Neutrophil (primary cell): Measurements from ENCODE around the gene NINL.

Experiments
- H3K27ac ChIP-seq: fragments of 200-600 bp; sonication (generic); 2 replicates; pipeline ENCODE4 v1.5.1; 2016; ENCODE audit warnings: mild to moderate bottlenecking, moderate library complexity
- H3K27me3 ChIP-seq: fragments of 200-600 bp; sonication (generic); 2 replicates; pipeline ENCODE4 v1.6.0; 2016; ENCODE audit warnings: mild to moderate bottlenecking
- H3K36me3 ChIP-seq: fragments of 200-600 bp; sonication (generic); 2 replicates; pipeline ENCODE4 v1.5.1; 2017
- H3K4me1 ChIP-seq, 2 experiments: fragments of 200-600 bp in 1 of 2; sonication (generic) in 1 of 2; 1 replicate in 1 of 2; 2 replicates in 1 of 2; pipeline versions ENCODE4 v1.5.1 to v1.6.1; 2013 to 2016; ENCODE audit warnings: low read depth in 1 of 2, low read length in 1 of 2, mild to moderate bottlenecking in 1 of 2, moderate library complexity in 1 of 2; ENCODE audit not compliant: control insufficient read depth in 1 of 2, insufficient read depth in 1 of 2
- H3K4me3 ChIP-seq, 2 experiments: fragments of 200-600 bp in 1 of 2; sonication (generic) in 1 of 2; 1 replicate in 1 of 2; 2 replicates in 1 of 2; pipeline ENCODE4 v1.5.1; 2013 to 2016; ENCODE audit warnings: low read depth in 1 of 2, low read length in 1 of 2, mild to moderate bottlenecking in 1 of 2, moderate library complexity in 1 of 2
- H3K9me3 ChIP-seq: fragments of 200-600 bp; sonication (generic); 2 replicates; pipeline ENCODE4 v1.5.1; 2016
- CTCF ChIP-seq: fragments of 200-600 bp; sonication (generic); IDR thresholded peaks from 2 replicates; pipeline ENCODE4 v1.5.1; 2016; ENCODE audit warnings: antibody characterized with exemption

NINL gene

GRCh38 chr20:25573288-25574251 is 11.8 kb downstream of the NINL start:
- Histone ChIP-seq H3K4me1 (no peaks in the 10 kb centered on the region), H3K27ac (no peak overlapping the region), H3K27me3 (no peaks in the 10 kb centered on the region), H3K9me3 (no peaks in the 10 kb centered on the region), H3K36me3 (no peaks in the 10 kb centered on the region), H3K4me3 (no peak overlapping the region)
- TF ChIP-seq CTCF: no peak

GRCh38 chr20:25571817-25572216 is 13.5 kb downstream of the NINL start:
- no peak overlapping the region for H3K27ac ChIP-seq
- no peaks in the 10 kb centered on the region for H3K9me3 ChIP-seq
- no peak for TF ChIP-seq CTCF
- no peak overlapping the region for H3K4me3 ChIP-seq
- no peaks in the 10 kb centered on the region for H3K36me3 ChIP-seq
- H3K4me1 ChIP-seq: no peaks in the 10 kb centered on the region
- no peaks in the 10 kb centered on the region for H3K27me3 ChIP-seq

GRCh38 chr20:25571240-25571639 is 14.1 kb downstream of the NINL start:
- no peak overlapping the region for H3K4me3 ChIP-seq
- H3K9me3 ChIP-seq: no peaks in the 10 kb centered on the region

GRCh38 chr20:25570148-25570530 is 15.2 kb downstream of the NINL start:
- Histone ChIP-seq H3K27ac (no peak overlapping the region), H3K36me3 (no peaks in the 10 kb centered on the region), H3K9me3 (no peaks in the 10 kb centered on the region), H3K4me3 (no peak overlapping the region), H3K27me3 (no peaks in the 10 kb centered on the region), H3K4me1 (no peaks in the 10 kb centered on the region)
- TF ChIP-seq CTCF: no peak

More at GRCh38 chr20:25571240-25571639, 14.1 kb downstream of the NINL start:
- Histone ChIP-seq H3K36me3 (no peaks in the 10 kb centered on the region), H3K27ac (no peak overlapping the region), H3K4me1 (no peaks in the 10 kb centered on the region), H3K27me3 (no peaks in the 10 kb centered on the region)
- no peak for TF ChIP-seq CTCF

GRCh38 chr20:25567286-25567685 is 18.0 kb downstream of the NINL start:
- H3K36me3 ChIP-seq: no peaks in the 10 kb centered on the region
- H3K4me1 ChIP-seq: no peaks in the 10 kb centered on the region
- TF ChIP-seq CTCF: no peak
- H3K27ac ChIP-seq: no peak overlapping the region
- H3K4me3 ChIP-seq: no peak overlapping the region
- no peaks in the 10 kb centered on the region for H3K27me3 ChIP-seq
- H3K9me3 ChIP-seq: no peaks in the 10 kb centered on the region
